PC-3 (cell line): ENCODE results near the gene ALPG. TPM values are rescaled to one million over a fixed set of nuclear protein-coding genes. Genes with fewer than 3 reads are reported as not detected.
A peak's percentile ranks its signal among the peaks of the same experiment; 100 is the strongest.
"Not testable (repeated sequence)": the region's sequence is repeated elsewhere in the genome, so short reads cannot be mapped to it uniquely, and the experiment has no call there.

Source experiments
- ATAC-seq: fragments of 200-7000 bp; cut with Tn5 transposase; 2 replicates; pipeline ENCODE4 v1.9.1; 2020; ENCODE audit warnings: mild to moderate bottlenecking, moderate library complexity
- BruUV-seq: library from RNA; stranded (reverse); fragments of 400-500 nt; replicated peaks from 2 replicates; lab custom pipeline; 2021; lab: Mats Ljungman, UMichigan
- CTCF ChIA-PET: fragments of 300-600 bp; sonication (Branson Sonifier 250); formaldehyde crosslinking; loops from one replicate; lab custom pipeline; 2022; ENCODE audit warnings: antibody characterized with exemption; lab: Charles Lee
- POLR2A ChIA-PET: fragments of 300-600 bp; sonication (Branson Sonifier 250); formaldehyde crosslinking; loops from one replicate; lab custom pipeline; 2022; ENCODE audit warnings: antibody characterized with exemption; ENCODE audit not compliant: unreplicated experiment; lab: Charles Lee
- DNase-seq: peaks from one replicate; pipeline ENCODE4 v3.0.0-alpha.2; 2015
- H2AFZ ChIP-seq: fragments of 300-600 bp; sonication (generic); 2 replicates; pipeline ENCODE4 v1.6.0; 2016; ENCODE audit warnings: antibody characterized with exemption, low read length
- H3F3A ChIP-seq: fragments of 300-600 bp; sonication (generic); one replicate; pipeline ENCODE4 v1.6.0; 2017; ENCODE audit warnings: antibody characterized with exemption, low read length, control low read depth, mild to moderate bottlenecking; ENCODE audit not compliant: unreplicated experiment
- H3K27ac ChIP-seq: fragments of 300-600 bp; sonication (generic); 2 replicates; pipeline ENCODE4 v1.5.1; 2016; ENCODE audit warnings: mild to moderate bottlenecking, low read length
- H3K27me3 ChIP-seq: fragments of 300-600 bp; sonication (generic); 2 replicates; pipeline ENCODE4 v1.6.1; 2016; ENCODE audit warnings: low read length, mixed read lengths
- H3K36me3 ChIP-seq: fragments of 300-600 bp; sonication (generic); 2 replicates; pipeline ENCODE4 v1.6.1; 2016; ENCODE audit warnings: low read depth, mixed run types, low read length, mixed read lengths
- H3K4me1 ChIP-seq: fragments of 300-600 bp; sonication (generic); 2 replicates; pipeline ENCODE4 v1.5.1; 2016; ENCODE audit warnings: low read length; ENCODE audit not compliant: insufficient read depth
- H3K4me2 ChIP-seq: fragments of 300-600 bp; sonication (generic); 2 replicates; pipeline ENCODE4 v1.6.0; 2016; ENCODE audit warnings: low read length
- H3K4me3 ChIP-seq: fragments of 300-600 bp; sonication (generic); 2 replicates; pipeline ENCODE4 v1.5.1; 2016; ENCODE audit warnings: mild to moderate bottlenecking, low read length, mixed read lengths
- H3K79me2 ChIP-seq: fragments of 300-600 bp; sonication (generic); 2 replicates; pipeline ENCODE4 v1.6.1; 2017; ENCODE audit warnings: low read length, mixed read lengths
- H3K9ac ChIP-seq: fragments of 300-600 bp; sonication (generic); 2 replicates; pipeline ENCODE4 v1.6.0; 2016; ENCODE audit warnings: mild to moderate bottlenecking, low read length
- H3K9me2 ChIP-seq: fragments of 300-600 bp; sonication (generic); replicated peaks from 2 replicates; pipeline ENCODE4 v1.6.1; 2016; ENCODE audit warnings: mixed run types, low read length, mixed read lengths
- H3K9me3 ChIP-seq: fragments of 300-600 bp; sonication (generic); 2 replicates; pipeline ENCODE4 v1.6.1; 2016; ENCODE audit warnings: low read length, mixed read lengths
- H4K20me1 ChIP-seq: fragments of 300-600 bp; sonication (generic); 2 replicates; pipeline ENCODE4 v1.6.1; 2016; ENCODE audit warnings: low read length, mixed read lengths
- EZH2 ChIP-seq: fragments of 300-600 bp; sonication (generic); IDR thresholded peaks from one replicate; pipeline ENCODE4 v1.6.1; 2017; ENCODE audit warnings: antibody characterized with exemption, mild to moderate bottlenecking, low read length; ENCODE audit not compliant: unreplicated experiment
- EZH2phosphoT487 ChIP-seq: fragments of 300-600 bp; sonication (generic); IDR thresholded peaks from 2 replicates; pipeline ENCODE4 v1.6.1; 2018; ENCODE audit warnings: mild to moderate bottlenecking, antibody characterized with exemption, low read length, borderline replicate concordance
- intact Hi-C: fragments of 100-400 bp; cut with micrococcal nuclease; formaldehyde crosslinking; loops from 2 replicates; pipeline ENCODE4 v1.9.0; 2023
- total RNA-seq: library from RNA; depleted of rRNA; stranded (reverse); fragments of >200 nt; gene quantifications from 2 replicates; pipeline ENCODE4 v1.2.3, GENCODE V29; 2014
- TF ChIP-seq, protein P1 (sequence below): fragments of 300-600 bp; sonication (generic); conservative IDR thresholded peaks from 2 replicates; pipeline ENCODE4 v1.5.1; 2017; ENCODE audit warnings: antibody characterized with exemption, low read depth, mild to moderate bottlenecking, low read length

ALPG gene
- total RNA-seq, 1 experiment from 2014 or later = 0.18 TPM

DNA sequence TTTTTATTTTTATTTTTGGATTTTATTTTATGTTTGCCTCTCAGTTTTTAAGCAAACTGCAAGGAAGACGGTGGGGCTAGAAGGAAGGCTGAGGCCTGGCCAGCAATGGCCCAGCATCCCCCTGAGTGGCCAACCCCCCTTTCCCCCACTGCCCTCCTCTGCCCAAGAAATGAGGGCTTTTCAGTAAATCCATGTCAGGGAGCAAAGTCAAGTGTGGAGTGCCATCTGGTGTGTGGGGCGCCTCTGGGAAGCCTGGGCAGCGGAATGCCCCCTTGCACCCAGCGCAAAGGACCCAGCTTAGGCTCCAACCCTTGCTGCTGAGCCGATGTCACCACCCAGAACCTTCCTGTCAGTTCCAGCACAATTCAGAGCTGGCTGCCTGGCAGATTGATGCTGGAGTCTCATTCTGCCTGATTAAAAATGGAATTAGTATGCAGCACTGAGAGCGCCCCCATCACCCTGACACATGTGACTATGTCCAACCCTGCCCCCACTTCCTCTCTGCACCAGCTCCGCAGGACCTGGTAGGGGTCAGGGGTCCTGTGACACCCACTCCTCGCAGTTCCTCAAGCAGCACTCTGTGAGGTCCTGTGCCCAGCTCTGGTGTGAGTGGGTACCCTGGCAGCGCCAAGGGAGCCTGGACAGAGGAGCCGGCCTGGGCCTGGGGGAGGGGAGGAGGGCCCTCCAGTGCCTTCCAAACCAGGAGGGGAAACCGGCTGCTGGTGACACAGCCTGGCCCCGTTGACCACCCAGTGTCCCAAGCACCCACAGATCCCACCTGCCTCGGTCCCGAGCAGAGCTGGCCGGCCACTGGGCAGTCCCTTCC, 37.3 kb upstream of the ALPG start:
- CTCF ChIA-PET = no interaction called here
- intact Hi-C loops = no loop called here
- Histone ChIP-seq H3K4me3 (no peak overlapping the region), H3K4me2 (no peak overlapping the region), H3K9ac (no peak overlapping the region), H3K9me3 (no peaks in the 10 kb centered on the region), H3K4me1 (peaks cover 10% of the 10 kb centered on the region), H3K79me2 (no peaks in the 10 kb centered on the region), H3F3A (no peaks in the 10 kb centered on the region), H2AFZ (no peak overlapping the region), H3K27ac (no peak overlapping the region), H4K20me1 (no peaks in the 10 kb centered on the region), H3K27me3 (no peaks in the 10 kb centered on the region), H3K36me3 (no peaks in the 10 kb centered on the region), H3K9me2 (no peaks in the 10 kb centered on the region)
- ATAC-seq (no peak), DNase-seq (no peak)
- TF ChIP-seq, protein P1, sequence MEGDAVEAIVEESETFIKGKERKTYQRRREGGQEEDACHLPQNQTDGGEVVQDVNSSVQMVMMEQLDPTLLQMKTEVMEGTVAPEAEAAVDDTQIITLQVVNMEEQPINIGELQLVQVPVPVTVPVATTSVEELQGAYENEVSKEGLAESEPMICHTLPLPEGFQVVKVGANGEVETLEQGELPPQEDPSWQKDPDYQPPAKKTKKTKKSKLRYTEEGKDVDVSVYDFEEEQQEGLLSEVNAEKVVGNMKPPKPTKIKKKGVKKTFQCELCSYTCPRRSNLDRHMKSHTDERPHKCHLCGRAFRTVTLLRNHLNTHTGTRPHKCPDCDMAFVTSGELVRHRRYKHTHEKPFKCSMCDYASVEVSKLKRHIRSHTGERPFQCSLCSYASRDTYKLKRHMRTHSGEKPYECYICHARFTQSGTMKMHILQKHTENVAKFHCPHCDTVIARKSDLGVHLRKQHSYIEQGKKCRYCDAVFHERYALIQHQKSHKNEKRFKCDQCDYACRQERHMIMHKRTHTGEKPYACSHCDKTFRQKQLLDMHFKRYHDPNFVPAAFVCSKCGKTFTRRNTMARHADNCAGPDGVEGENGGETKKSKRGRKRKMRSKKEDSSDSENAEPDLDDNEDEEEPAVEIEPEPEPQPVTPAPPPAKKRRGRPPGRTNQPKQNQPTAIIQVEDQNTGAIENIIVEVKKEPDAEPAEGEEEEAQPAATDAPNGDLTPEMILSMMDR = no peak
- TF ChIP-seq EZH2 = no peak
- no peak for TF ChIP-seq EZH2phosphoT487
- no TSS peak for BruUV-seq
- POLR2A ChIA-PET = no interaction called here

DNA sequence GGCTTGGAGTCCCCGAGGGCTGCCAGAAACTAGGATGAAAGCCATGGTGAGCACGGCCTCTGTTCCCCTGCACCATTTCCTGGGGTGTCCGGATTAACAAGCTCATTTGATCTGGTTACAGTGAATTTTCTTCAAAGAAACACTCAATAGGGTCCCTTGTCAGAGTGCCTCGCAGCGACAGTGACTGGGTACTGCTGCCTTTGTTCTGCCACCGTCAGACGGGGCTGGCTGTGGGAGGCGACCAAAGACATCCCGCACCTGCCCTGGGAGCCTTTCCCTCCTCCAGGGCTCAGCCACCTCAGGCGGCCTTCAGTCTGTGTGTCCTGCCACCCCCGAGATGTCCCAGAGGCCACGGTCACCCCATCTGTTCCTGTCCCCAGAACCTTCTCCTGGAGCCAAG, 36.6 kb upstream of the ALPG start:
- DNase-seq, H4K20me1 ChIP-seq, ATAC-seq, H3K27ac ChIP-seq, H3K9ac ChIP-seq, H3K27me3 ChIP-seq, H3K36me3 ChIP-seq, POLR2A ChIA-PET, CTCF ChIA-PET, H3K79me2 ChIP-seq, BruUV-seq, H3K9me3 ChIP-seq, H3K4me3 ChIP-seq, H2AFZ ChIP-seq, H3K9me2 ChIP-seq, H3K4me2 ChIP-seq, intact Hi-C loops, H3F3A ChIP-seq: not testable (repeated sequence)
- H3K4me1 ChIP-seq = peaks cover 10% of the 10 kb centered on the region

DNA sequence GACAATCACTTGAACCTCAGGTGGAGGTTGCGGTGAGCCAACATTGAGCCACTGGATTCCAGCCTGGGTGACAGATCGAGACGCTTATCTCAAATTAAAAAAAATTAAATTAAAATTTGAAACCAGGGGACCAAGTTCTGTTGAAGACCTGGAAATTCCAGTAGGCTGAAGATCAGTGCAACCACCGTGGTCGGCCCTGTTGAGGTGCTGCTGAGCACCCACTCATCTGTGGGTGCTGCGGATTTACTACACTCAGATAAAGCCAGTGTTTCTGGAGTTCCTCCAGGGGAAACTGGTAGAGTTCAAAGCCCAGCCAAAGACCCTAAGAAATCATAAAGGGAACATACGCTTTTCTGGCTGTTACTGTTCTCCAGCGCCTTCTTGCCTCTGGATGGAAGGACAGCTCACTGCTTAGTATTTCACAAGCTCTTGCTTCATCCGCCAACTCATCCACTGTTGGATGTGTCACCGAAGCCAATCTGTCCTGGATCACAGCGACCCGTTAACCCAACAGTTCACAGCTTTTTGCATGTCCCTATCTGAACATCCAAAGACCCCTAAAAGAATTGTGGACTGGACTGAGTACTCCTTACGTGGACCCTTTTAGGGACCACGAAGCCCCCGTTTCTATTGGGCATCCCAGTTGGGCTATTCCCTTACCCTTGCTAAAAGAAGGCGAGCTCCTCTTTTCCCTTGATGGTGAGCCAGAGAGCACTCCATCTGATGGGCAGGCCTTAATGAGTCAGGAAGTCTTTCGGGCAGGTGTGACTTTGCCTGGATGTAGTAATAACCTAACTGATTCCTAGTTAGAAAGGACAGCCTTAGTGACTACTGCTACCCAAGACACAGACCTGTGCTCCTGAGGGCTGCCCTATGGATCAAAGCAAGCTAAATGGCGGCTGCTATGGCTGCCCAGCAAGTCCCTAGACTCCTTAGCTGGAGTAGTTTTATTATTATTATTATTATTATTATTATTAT, 34.1 kb upstream of the ALPG start:
- CTCF ChIA-PET = no interaction called here
- H3K27ac ChIP-seq = no peak overlapping the region
- H3F3A ChIP-seq = no peaks in the 10 kb centered on the region
- intact Hi-C loops = no loop called here
- no peak overlapping the region for H2AFZ ChIP-seq
- no peak overlapping the region for H3K4me3 ChIP-seq
- no peak overlapping the region for H3K4me2 ChIP-seq
- no peaks in the 10 kb centered on the region for H4K20me1 ChIP-seq
- ATAC-seq (no peak), DNase-seq (peak; percentile 64)
- H3K27me3 ChIP-seq = no peaks in the 10 kb centered on the region
- H3K36me3 ChIP-seq = no peaks in the 10 kb centered on the region
- no peaks in the 10 kb centered on the region for H3K9me2 ChIP-seq
- H3K9ac ChIP-seq = no peak overlapping the region
- H3K4me1 ChIP-seq = peaks cover 6% of the 10 kb centered on the region; the same call in 1 of the 2 replicates
- TF ChIP-seq, protein P1 = no peak
- TF ChIP-seq EZH2phosphoT487 (no peak), EZH2 (no peak)
- no peaks in the 10 kb centered on the region for H3K79me2 ChIP-seq
- BruUV-seq = no TSS peak
- H3K9me3 ChIP-seq = no peaks in the 10 kb centered on the region
- POLR2A ChIA-PET = no interaction called here
